Smooth muscle cell (in vitro differentiated cells): ENCODE data around the gene MMP20. TPM values are rescaled to one million over a fixed set of nuclear protein-coding genes. Genes with fewer than 3 reads are reported as not detected.

Experiments used
- DNase-seq: peaks from one replicate; lab custom pipeline; 2025; ENCODE audit not compliant: unreplicated experiment; lab: John Stamatoyannopoulos, UW
- H2AFZ ChIP-seq: fragments of 200-600 bp; sonication (generic); 2 replicates; pipeline ENCODE4 v1.6.0; 2016; ENCODE audit warnings: antibody characterized with exemption, low read depth, mild to moderate bottlenecking
- H3F3A ChIP-seq: fragments of 200-600 bp; sonication (generic); 2 replicates; pipeline ENCODE4 v1.6.0; 2017; ENCODE audit warnings: antibody characterized with exemption, low read depth
- H3K27ac ChIP-seq: fragments of 200-600 bp; sonication (generic); 2 replicates; pipeline ENCODE4 v1.5.1; 2016; ENCODE audit warnings: low read depth, mild to moderate bottlenecking
- H3K27me3 ChIP-seq: fragments of 200-600 bp; sonication (generic); 2 replicates; pipeline ENCODE4 v1.6.1; 2016; ENCODE audit warnings: low read depth, mild to moderate bottlenecking
- H3K36me3 ChIP-seq: fragments of 200-600 bp; sonication (generic); 2 replicates; pipeline ENCODE4 v1.5.1; 2016; ENCODE audit warnings: low read depth
- H3K4me1 ChIP-seq: fragments of 200-600 bp; sonication (generic); 2 replicates; pipeline ENCODE4 v1.5.1; 2016; ENCODE audit warnings: low read depth
- H3K4me2 ChIP-seq: fragments of 200-600 bp; sonication (generic); 2 replicates; pipeline ENCODE4 v1.6.0; 2016; ENCODE audit warnings: mild to moderate bottlenecking
- H3K4me3 ChIP-seq: fragments of 200-600 bp; sonication (generic); 2 replicates; pipeline ENCODE4 v1.5.1; 2016; ENCODE audit warnings: mild to moderate bottlenecking
- H3K79me2 ChIP-seq: fragments of 200-600 bp; sonication (generic); 2 replicates; pipeline ENCODE4 v1.6.0; 2016; ENCODE audit warnings: low read depth, mild to moderate bottlenecking
- H3K9ac ChIP-seq: fragments of 200-600 bp; sonication (generic); 2 replicates; pipeline ENCODE4 v1.6.0; 2016; ENCODE audit warnings: low read depth
- H3K9me3 ChIP-seq: fragments of 200-600 bp; sonication (generic); replicated peaks from 2 replicates; pipeline ENCODE4 v1.5.1; 2016; ENCODE audit warnings: low read depth
- H4K20me1 ChIP-seq: fragments of 200-600 bp; sonication (generic); 2 replicates; pipeline ENCODE4 v1.6.0; 2016; ENCODE audit warnings: low read depth
- WGBS: methylation state at CpG from one replicate; pipeline ENCODE4 v1.1.7; 2016; ENCODE audit warnings: low lambda C conversion rate; 5-methylcytosine and 5-hydroxymethylcytosine counted together
- polyA plus RNA-seq: library from polyadenylated mRNA; unstranded; fragments of >200 nt; fragmentation: Nextera tagmentation; extraction: Ambion mirVana; gene quantifications from 2 replicates; pipeline ENCODE4 v1.2.1, GENCODE V29; 2016
- total RNA-seq: library from RNA; depleted of rRNA; stranded (reverse); fragments of >200 nt; gene quantifications from 2 replicates; pipeline ENCODE4 v1.2.3, GENCODE V29; 2014
- TF ChIP-seq, protein P1 (sequence below): fragments of 200-600 bp; sonication (generic); IDR thresholded peaks from 2 replicates; pipeline ENCODE4 v1.5.1; 2017; ENCODE audit warnings: borderline replicate concordance, mild to moderate bottlenecking, antibody characterized with exemption; ENCODE audit not compliant: insufficient read depth, poor library complexity, severe bottlenecking

The MMP20 gene
- total and polyA plus RNA-seq, 2 experiments from 2014 or later, result 0.49 to 0.87 TPM

DNA sequence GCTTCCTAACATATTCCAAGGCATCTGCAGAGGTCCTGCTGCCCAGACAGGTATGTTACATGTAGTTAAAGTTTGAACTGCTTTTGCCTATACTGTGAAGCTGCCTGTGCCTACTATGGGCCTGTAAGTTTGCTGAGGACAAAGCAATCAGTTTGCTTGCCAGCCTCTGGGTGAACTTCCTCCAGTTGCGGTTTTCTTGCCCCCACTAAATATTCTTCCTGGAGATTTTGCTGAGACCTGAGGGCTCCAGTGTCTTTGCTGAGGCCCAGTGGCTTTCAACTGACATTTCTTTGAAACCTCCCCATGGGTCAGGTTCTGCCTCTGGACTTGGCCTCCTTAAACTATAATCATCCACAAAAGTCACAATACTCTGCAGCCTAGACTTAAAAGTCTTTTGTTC lies 29.6 kb upstream of the MMP20 start:
- Histone ChIP-seq H3K9ac (no peak overlapping the region), H3K4me3 (no peak overlapping the region), H3K79me2 (no peaks in the 10 kb centered on the region), H3K36me3 (no peaks in the 10 kb centered on the region), H3F3A (no peaks in the 10 kb centered on the region), H3K4me1 (no peaks in the 10 kb centered on the region), H3K27me3 (no peaks in the 10 kb centered on the region), H3K4me2 (no peak overlapping the region), H2AFZ (no peak overlapping the region), H3K27ac (no peak overlapping the region), H3K9me3 (no peaks in the 10 kb centered on the region), H4K20me1 (no peaks in the 10 kb centered on the region)
- 100% methylated on average over 1 of the region's 1 CpG for WGBS
- DNase-seq, result no peak
- TF ChIP-seq, protein P1, sequence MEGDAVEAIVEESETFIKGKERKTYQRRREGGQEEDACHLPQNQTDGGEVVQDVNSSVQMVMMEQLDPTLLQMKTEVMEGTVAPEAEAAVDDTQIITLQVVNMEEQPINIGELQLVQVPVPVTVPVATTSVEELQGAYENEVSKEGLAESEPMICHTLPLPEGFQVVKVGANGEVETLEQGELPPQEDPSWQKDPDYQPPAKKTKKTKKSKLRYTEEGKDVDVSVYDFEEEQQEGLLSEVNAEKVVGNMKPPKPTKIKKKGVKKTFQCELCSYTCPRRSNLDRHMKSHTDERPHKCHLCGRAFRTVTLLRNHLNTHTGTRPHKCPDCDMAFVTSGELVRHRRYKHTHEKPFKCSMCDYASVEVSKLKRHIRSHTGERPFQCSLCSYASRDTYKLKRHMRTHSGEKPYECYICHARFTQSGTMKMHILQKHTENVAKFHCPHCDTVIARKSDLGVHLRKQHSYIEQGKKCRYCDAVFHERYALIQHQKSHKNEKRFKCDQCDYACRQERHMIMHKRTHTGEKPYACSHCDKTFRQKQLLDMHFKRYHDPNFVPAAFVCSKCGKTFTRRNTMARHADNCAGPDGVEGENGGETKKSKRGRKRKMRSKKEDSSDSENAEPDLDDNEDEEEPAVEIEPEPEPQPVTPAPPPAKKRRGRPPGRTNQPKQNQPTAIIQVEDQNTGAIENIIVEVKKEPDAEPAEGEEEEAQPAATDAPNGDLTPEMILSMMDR, result no peak

DNA sequence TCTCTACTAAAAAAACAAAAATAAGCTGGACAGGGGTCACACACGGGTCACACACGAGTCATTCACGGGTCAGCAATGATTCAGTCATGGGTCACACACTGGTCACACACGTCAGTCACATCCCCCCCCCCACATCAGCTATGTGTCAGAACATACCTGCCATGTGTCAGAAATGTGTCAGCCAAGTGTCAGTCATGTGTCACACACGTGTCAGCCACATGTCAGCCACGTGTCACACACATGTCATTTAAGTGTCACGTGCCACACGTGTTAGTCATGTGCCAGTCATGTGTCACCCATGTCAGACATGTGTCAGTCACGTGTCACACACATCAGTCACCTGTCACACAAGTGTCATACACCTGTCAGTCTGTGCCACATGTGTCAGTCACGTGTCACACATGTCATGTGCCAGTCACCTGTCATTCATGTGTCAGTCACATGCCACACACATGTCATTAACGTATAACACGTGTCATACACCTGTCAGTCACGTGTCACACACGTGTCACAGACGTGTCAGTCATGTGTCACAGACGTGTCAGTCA lies 28.7 kb upstream of the MMP20 start:
- H2AFZ ChIP-seq, result no peak overlapping the region
- no peaks in the 10 kb centered on the region for H4K20me1 ChIP-seq
- H3F3A ChIP-seq, result no peaks in the 10 kb centered on the region
- no peaks in the 10 kb centered on the region for H3K79me2 ChIP-seq
- no peak overlapping the region for H3K9ac ChIP-seq
- H3K27me3 ChIP-seq, result no peaks in the 10 kb centered on the region
- no peak overlapping the region for H3K4me2 ChIP-seq
- no peaks in the 10 kb centered on the region for H3K9me3 ChIP-seq
- H3K36me3 ChIP-seq, result no peaks in the 10 kb centered on the region
- no peak for DNase-seq
- H3K27ac ChIP-seq, result no peak overlapping the region
- TF ChIP-seq, protein P1, result no peak
- WGBS, result 93% methylated on average over 16 of the region's 16 CpGs
- no peaks in the 10 kb centered on the region for H3K4me1 ChIP-seq
- H3K4me3 ChIP-seq, result no peak overlapping the region

GRCh38 chr11:102647430-102647829 lies 22.3 kb upstream of the MMP20 start:
- H3K4me3 ChIP-seq, result no peak overlapping the region
- H2AFZ ChIP-seq, result no peak overlapping the region
- H3K9ac ChIP-seq, result no peak overlapping the region
- no peak overlapping the region for H3K4me2 ChIP-seq
- H3K4me1 ChIP-seq, result no peaks in the 10 kb centered on the region
- no peaks in the 10 kb centered on the region for H3K79me2 ChIP-seq
- no peaks in the 10 kb centered on the region for H3K9me3 ChIP-seq
- no peak overlapping the region for H3K27ac ChIP-seq
- no peaks in the 10 kb centered on the region for H3K27me3 ChIP-seq
- H3K36me3 ChIP-seq, result no peaks in the 10 kb centered on the region
- TF ChIP-seq, protein P1, result no peak
- no peak for DNase-seq
- H4K20me1 ChIP-seq, result no peaks in the 10 kb centered on the region
- H3F3A ChIP-seq, result no peaks in the 10 kb centered on the region

- Histone ChIP-seq H3F3A (no peaks in the 10 kb centered on the region), H3K4me1 (no peaks in the 10 kb centered on the region), H3K27me3 (no peaks in the 10 kb centered on the region), H3K4me2 (no peak overlapping the region), H2AFZ (no peak overlapping the region), H3K4me3 (no peak overlapping the region), H3K9me3 (no peaks in the 10 kb centered on the region), H3K27ac (no peak overlapping the region), H3K79me2 (no peaks in the 10 kb centered on the region), H3K9ac (no peak overlapping the region), H4K20me1 (no peaks in the 10 kb centered on the region), H3K36me3 (no peaks in the 10 kb centered on the region)
- no peak for DNase-seq
- 90% methylated on average over 4 of the region's 4 CpGs for WGBS
- TF ChIP-seq, protein P1, result no peak
Measured at GRCh38 chr11:102643941-102644340, 18.8 kb upstream of the MMP20 start.
